ENCODE measurements around the gene TMEM94. TPM values are rescaled to one million over a fixed set of nuclear protein-coding genes. Genes with fewer than 3 reads are reported as not detected.

The TMEM94 gene
- total and polyA plus RNA-seq, 2 of the 13 experiments (the other 11 are each of a cell fraction or from before 2014, with no cell fraction given): 32.6 to 134 TPM

DNA sequence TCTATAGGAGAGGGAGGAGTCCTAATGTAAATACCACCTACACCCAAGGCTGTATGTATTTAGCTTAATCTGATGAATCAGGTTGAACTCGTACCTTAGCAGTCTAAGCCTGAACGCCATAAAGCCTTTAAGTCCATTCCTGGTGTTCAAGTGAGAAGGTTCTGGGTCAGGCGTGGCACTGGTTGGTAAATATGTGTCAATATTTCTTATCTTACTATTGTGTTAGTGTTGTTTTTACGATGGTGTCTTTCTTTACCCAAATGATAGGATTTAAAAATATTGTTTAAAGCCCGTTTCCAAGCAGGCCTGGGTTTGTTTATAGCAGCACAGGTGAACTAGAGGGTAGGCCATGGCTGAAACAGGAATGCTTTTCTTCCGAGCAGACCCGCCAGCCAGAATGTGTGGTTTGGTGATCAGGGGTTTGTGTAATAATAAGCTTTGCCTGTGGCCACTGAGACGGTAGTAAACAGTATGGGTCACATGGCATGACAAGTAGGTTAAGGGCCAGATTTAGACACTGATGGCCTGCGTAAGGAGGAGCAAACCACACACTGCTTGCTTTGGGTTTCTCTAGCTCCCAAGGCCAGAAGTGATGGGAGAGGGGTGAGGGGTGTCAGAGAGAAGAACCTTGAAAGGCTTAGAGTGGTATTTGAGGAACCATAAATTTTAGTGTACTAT, 3.3 kb downstream of the TMEM94 start (continued):
- TF ChIP-seq, protein P1, sequence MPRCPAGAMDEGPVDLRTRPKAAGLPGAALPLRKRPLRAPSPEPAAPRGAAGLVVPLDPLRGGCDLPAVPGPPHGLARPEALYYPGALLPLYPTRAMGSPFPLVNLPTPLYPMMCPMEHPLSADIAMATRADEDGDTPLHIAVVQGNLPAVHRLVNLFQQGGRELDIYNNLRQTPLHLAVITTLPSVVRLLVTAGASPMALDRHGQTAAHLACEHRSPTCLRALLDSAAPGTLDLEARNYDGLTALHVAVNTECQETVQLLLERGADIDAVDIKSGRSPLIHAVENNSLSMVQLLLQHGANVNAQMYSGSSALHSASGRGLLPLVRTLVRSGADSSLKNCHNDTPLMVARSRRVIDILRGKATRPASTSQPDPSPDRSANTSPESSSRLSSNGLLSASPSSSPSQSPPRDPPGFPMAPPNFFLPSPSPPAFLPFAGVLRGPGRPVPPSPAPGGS (CRISPR knock-in tag; IDR thresholded peaks at IDR 0.05): no peak
- 0 out of 2 replicates have a peak, but pooled peaks have one; percentile 43 for TF ChIP-seq POLR2G (IDR thresholded peaks at IDR 0.05; ENCODE audit: low read depth, low read length)
- TF ChIP-seq ZBTB8A (CRISPR knock-in tag; IDR thresholded peaks at IDR 0.05; ENCODE audit: borderline replicate concordance, low read depth): no peak
- no peak for TF ChIP-seq ISX (CRISPR knock-in tag; conservative IDR thresholded peaks at IDR 0.05)
- no peak; the same call in 1 of the 2 replicates for TF ChIP-seq GABPB1 (CRISPR knock-in tag; IDR thresholded peaks at IDR 0.05)
- TF ChIP-seq ZNF264 (CRISPR knock-in tag; IDR thresholded peaks at IDR 0.05): peak; percentile 84
- no peak for TF ChIP-seq TMF1 (CRISPR knock-in tag; IDR thresholded peaks at IDR 0.05; ENCODE audit: low read depth)
- TF ChIP-seq GFI1 (CRISPR knock-in tag; IDR thresholded peaks at IDR 0.05; ENCODE audit: borderline replicate concordance): peak; percentile 24; the same call in 1 of the 2 replicates
- no peak for TF ChIP-seq MAFK (conservative IDR thresholded peaks at IDR 0.05 in 1 of 2, IDR thresholded peaks at IDR 0.05 in 1 of 2; ENCODE audit: low read length in 2 of 2)
- TF ChIP-seq NONO (IDR thresholded peaks at IDR 0.05): no peak
- TF ChIP-seq NONO (CRISPR knock-in tag; conservative IDR thresholded peaks at IDR 0.05): no peak
- TF ChIP-seq ZNF652 (CRISPR knock-in tag; IDR thresholded peaks at IDR 0.05; ENCODE audit: borderline replicate concordance, low read depth): 0 out of 2 replicates have a peak, but pooled peaks have one; percentile 29
- no peak for TF ChIP-seq ZC3H13 (CRISPR knock-in tag; IDR thresholded peaks at IDR 0.05)
- TF ChIP-seq AKAP8 (CRISPR knock-in tag; IDR thresholded peaks at IDR 0.05): no peak
- no peak for TF ChIP-seq ZNF737 (CRISPR knock-in tag; IDR thresholded peaks at IDR 0.05; ENCODE audit: borderline replicate concordance)
- 0 out of 2 replicates have a peak, but pooled peaks have one; percentile 52 for TF ChIP-seq ZNF614 (CRISPR knock-in tag; IDR thresholded peaks at IDR 0.05; ENCODE audit: borderline replicate concordance)
- TF ChIP-seq, protein P2, sequence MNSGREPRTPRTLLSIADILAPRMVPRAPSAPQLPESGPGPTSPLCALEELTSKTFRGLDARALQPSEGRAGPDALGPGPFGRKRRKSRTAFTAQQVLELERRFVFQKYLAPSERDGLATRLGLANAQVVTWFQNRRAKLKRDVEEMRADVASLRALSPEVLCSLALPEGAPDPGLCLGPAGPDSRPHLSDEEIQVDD (CRISPR knock-in tag; IDR thresholded peaks at IDR 0.05; ENCODE audit: borderline replicate concordance): no peak
- TF ChIP-seq RBM39 (IDR thresholded peaks at IDR 0.05; ENCODE audit: low read depth, low read length, poor library complexity, severe bottlenecking): no peak
- no peak for TF ChIP-seq ZNF432 (CRISPR knock-in tag; IDR thresholded peaks at IDR 0.05; ENCODE audit: borderline replicate concordance)
- TF ChIP-seq ZNF335 (CRISPR knock-in tag; IDR thresholded peaks at IDR 0.05): peak; percentile 85
- TF ChIP-seq ZNF34 (CRISPR knock-in tag; IDR thresholded peaks at IDR 0.05; ENCODE audit: borderline replicate concordance): no peak
- TF ChIP-seq RAD51 (IDR thresholded peaks at IDR 0.05; ENCODE audit: borderline replicate concordance): peak; percentile 63; the same call in 1 of the 2 replicates
- TF ChIP-seq, protein P3, sequence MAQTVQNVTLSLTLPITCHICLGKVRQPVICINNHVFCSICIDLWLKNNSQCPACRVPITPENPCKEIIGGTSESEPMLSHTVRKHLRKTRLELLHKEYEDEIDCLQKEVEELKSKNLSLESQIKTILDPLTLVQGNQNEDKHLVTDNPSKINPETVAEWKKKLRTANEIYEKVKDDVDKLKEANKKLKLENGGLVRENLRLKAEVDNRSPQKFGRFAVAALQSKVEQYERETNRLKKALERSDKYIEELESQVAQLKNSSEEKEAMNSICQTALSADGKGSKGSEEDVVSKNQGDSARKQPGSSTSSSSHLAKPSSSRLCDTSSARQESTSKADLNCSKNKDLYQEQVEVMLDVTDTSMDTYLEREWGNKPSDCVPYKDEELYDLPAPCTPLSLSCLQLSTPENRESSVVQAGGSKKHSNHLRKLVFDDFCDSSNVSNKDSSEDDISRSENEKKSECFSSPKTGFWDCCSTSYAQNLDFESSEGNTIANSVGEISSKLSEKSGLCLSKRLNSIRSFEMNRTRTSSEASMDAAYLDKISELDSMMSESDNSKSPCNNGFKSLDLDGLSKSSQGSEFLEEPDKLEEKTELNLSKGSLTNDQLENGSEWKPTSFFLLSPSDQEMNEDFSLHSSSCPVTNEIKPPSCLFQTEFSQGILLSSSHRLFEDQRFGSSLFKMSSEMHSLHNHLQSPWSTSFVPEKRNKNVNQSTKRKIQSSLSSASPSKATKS (CRISPR knock-in tag; IDR thresholded peaks at IDR 0.05): no peak
- TF ChIP-seq ZNF720 (CRISPR knock-in tag; IDR thresholded peaks at IDR 0.05): no peak
- no peak for TF ChIP-seq U2AF2 (IDR thresholded peaks at IDR 0.05; ENCODE audit: low read depth, low read length)
- no peak for TF ChIP-seq HNF4G (IDR thresholded peaks at IDR 0.05; ENCODE audit: borderline replicate concordance, low read depth, low read length)
- TF ChIP-seq HNF4G (CRISPR knock-in tag; IDR thresholded peaks at IDR 0.05; ENCODE audit: borderline replicate concordance, low read depth): no peak
- no peak for TF ChIP-seq JARID2 (CRISPR knock-in tag; IDR thresholded peaks at IDR 0.05; ENCODE audit: insufficient replicate concordance)

Data from HepG2 (cell line).